Karpas-422 (cell line): ENCODE data around the gene NCKAP5. TPM values are rescaled to one million over a fixed set of nuclear protein-coding genes. Genes with fewer than 3 reads are reported as not detected.

Source experiments
- DNase-seq: peaks from one replicate; pipeline ENCODE4 v3.0.0-alpha.2; 2015
- H2AFZ ChIP-seq: fragments of 200-600 bp; sonication (generic); 2 replicates; pipeline ENCODE4 v1.6.1; 2014; ENCODE audit warnings: antibody characterized with exemption, low read length, mixed read lengths
- H3K27ac ChIP-seq: fragments of 200-600 bp; sonication (generic); 2 replicates; pipeline ENCODE4 v1.5.1; 2014; ENCODE audit warnings: mild to moderate bottlenecking, low read length, moderate library complexity
- H3K27me3 ChIP-seq: fragments of 200-600 bp; sonication (generic); 2 replicates; pipeline ENCODE4 v1.6.1; 2014; ENCODE audit warnings: low read length, mixed read lengths
- H3K36me3 ChIP-seq: fragments of 200-600 bp; sonication (generic); 2 replicates; pipeline ENCODE4 v1.6.1; 2014; ENCODE audit warnings: low read length, mixed read lengths; ENCODE audit not compliant: insufficient read depth
- H3K4me1 ChIP-seq: fragments of 200-600 bp; sonication (generic); 2 replicates; pipeline ENCODE4 v1.6.1; 2014; ENCODE audit warnings: mild to moderate bottlenecking, low read length, mixed read lengths
- H3K4me2 ChIP-seq: fragments of 200-600 bp; sonication (generic); 2 replicates; pipeline ENCODE4 v1.6.1; 2014; ENCODE audit warnings: low read length, low read depth, mild to moderate bottlenecking; ENCODE audit not compliant: poor library complexity, severe bottlenecking
- H3K4me3 ChIP-seq: fragments of 200-600 bp; sonication (generic); 2 replicates; pipeline ENCODE4 v1.5.1; 2014; ENCODE audit warnings: mild to moderate bottlenecking, antibody characterized with exemption, low read length, mixed read lengths
- H3K79me2 ChIP-seq: fragments of 200-600 bp; sonication (generic); 2 replicates; pipeline ENCODE4 v1.6.1; 2014; ENCODE audit warnings: mild to moderate bottlenecking, low read length, mixed read lengths
- H3K9ac ChIP-seq: fragments of 200-600 bp; sonication (generic); 2 replicates; pipeline ENCODE4 v1.6.0; 2014; ENCODE audit warnings: low read length
- H3K9me2 ChIP-seq: fragments of 200-600 bp; sonication (generic), shearing (Covaris generic); replicated peaks from 2 replicates; pipeline ENCODE4 v1.6.0; 2014; ENCODE audit warnings: mild to moderate bottlenecking, low read length, moderate library complexity; ENCODE audit not compliant: insufficient read depth
- H3K9me3 ChIP-seq: fragments of 300-700, 200-600 bp; sonication (generic); 2 replicates; pipeline ENCODE4 v1.6.1; 2014; ENCODE audit warnings: low read length, mixed read lengths
- H4K20me1 ChIP-seq: fragments of 200-600 bp; sonication (generic); 2 replicates; pipeline ENCODE4 v1.6.1; 2014; ENCODE audit warnings: mild to moderate bottlenecking, antibody characterized with exemption, low read length, low read depth; ENCODE audit not compliant: insufficient read depth
- total RNA-seq: library from RNA; depleted of rRNA; stranded (reverse); fragments of >200 nt; shearing (Covaris generic); gene quantifications from 2 replicates; pipeline ENCODE4 v1.2.3, GENCODE V29; 2014; ENCODE audit warnings: low replicate concordance

Gene NCKAP5
- total RNA-seq, 1 experiment from 2014 or later, result not detected

DNA sequence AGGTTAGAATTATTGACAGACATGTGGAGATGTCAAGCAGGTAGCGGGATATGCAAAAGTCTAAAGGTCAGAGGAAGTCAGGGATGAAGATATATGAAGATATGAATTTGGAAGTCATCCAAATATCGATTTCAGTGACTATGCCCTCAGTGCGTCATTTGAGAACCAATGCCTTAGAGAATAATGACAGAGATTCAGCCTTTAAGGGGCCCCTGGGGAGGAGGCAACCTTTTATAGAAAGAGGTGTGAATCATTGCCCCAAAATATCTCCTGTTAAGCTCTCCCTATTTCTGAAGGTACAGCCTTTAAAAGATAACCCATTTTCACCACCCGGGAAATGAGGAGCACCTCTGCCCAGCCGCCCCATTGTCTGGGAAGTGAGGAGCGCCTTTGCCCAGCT, 223.4 kb downstream of the NCKAP5 start:
- Histone ChIP-seq H3K9me3 (no peaks in the 10 kb centered on the region), H2AFZ (no peak overlapping the region), H3K79me2 (no peaks in the 10 kb centered on the region), H3K4me1 (peaks cover 7% of the 10 kb centered on the region), H3K9me2 (no peaks in the 10 kb centered on the region), H4K20me1 (no peaks in the 10 kb centered on the region), H3K36me3 (no peaks in the 10 kb centered on the region), H3K4me3 (no peak overlapping the region), H3K9ac (no peak overlapping the region), H3K4me2 (no peak overlapping the region), H3K27me3 (no peaks in the 10 kb centered on the region), H3K27ac (no peak overlapping the region)
- DNase-seq, result no peak

DNA sequence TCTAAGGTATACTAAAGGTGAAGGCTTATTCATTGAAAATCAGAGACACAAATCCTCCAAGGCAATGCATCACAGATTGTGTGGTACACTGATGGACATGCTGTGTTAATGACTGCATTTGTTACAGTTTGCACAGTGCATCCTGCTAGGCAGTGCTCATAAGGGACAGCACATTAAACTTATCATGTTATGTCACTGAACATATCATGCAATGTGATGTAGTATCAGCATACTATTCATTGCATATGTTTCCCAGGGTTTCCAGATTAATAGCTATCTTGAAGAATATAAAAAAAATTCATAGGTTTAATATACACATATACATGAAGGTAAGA, 225.3 kb downstream of the NCKAP5 start:
- DNase-seq, result no peak
- H3K9me3 ChIP-seq, result no peaks in the 10 kb centered on the region
- no peak overlapping the region for H3K9ac ChIP-seq
- no peak overlapping the region for H3K4me3 ChIP-seq
- no peaks in the 10 kb centered on the region for H3K9me2 ChIP-seq
- peaks cover 7% of the 10 kb centered on the region for H3K4me1 ChIP-seq
- no peaks in the 10 kb centered on the region for H3K27me3 ChIP-seq
- no peak overlapping the region for H3K4me2 ChIP-seq
- no peaks in the 10 kb centered on the region for H3K79me2 ChIP-seq
- no peak overlapping the region for H3K27ac ChIP-seq
- no peaks in the 10 kb centered on the region for H4K20me1 ChIP-seq
- H3K36me3 ChIP-seq, result no peaks in the 10 kb centered on the region
- H2AFZ ChIP-seq, result no peak overlapping the region

DNA sequence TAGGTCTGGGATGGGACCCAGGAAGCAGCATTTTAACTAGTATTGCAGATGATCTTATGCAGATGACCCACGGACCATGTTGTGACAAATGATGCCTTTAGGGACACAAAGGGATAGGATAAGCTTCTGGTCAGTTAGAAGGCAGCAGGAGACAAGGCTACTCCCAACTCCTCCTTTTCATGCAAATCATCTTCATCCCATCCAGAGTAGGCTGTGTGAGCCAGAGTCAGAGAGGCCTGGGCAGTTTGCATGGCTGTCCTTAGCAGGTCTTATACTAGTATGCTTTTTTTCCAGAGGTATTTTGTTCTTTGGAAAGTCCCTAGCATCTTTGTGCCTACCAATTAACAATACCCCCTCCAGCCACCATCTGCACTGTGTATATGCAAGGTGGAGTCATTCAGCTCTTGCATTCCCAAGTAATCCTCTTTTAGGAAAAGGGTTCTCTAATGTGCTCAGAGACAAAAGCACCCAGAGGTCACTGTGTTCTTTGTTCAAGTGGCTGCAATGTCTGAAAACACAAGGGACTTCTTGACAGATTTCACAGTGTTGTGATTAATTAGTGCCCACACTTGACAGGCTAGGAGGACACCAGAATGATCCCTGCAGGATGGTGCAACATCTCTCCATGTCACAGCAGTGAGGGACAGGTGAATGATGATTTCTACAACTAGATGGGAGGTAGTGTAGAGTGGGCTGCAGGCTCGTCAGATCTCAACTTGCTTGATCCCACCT, 225.8 kb downstream of the NCKAP5 start:
- H3K4me2 ChIP-seq, result no peak overlapping the region
- H3K27me3 ChIP-seq, result no peaks in the 10 kb centered on the region
- no peaks in the 10 kb centered on the region for H3K9me3 ChIP-seq
- H3K9me2 ChIP-seq, result no peaks in the 10 kb centered on the region
- H3K79me2 ChIP-seq, result no peaks in the 10 kb centered on the region
- no peak for DNase-seq
- H3K27ac ChIP-seq, result no peak overlapping the region
- no peaks in the 10 kb centered on the region for H3K36me3 ChIP-seq
- peaks cover 7% of the 10 kb centered on the region for H3K4me1 ChIP-seq
- no peaks in the 10 kb centered on the region for H4K20me1 ChIP-seq
- H2AFZ ChIP-seq, result no peak overlapping the region
- no peak overlapping the region for H3K9ac ChIP-seq
- no peak overlapping the region for H3K4me3 ChIP-seq

DNA sequence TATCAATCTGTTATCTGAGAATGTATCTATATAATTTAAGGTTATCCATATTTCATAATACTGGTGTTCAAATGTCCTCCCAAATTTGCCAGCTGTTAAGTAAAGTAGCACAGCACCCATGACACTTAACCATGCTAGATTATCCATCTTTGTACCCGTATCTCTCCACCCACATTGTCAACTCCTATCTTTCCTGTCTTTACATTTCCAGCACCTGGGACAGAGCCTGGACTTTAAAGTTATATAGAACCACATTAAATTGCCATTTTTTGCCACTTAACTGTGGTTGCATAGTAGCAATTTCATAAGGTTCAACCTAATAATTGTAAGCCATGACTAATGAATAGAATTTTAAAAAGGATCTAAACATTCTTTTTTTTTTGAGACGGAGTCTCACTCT, 226.7 kb downstream of the NCKAP5 start:
- Histone ChIP-seq H3K4me1 (peaks cover 7% of the 10 kb centered on the region), H3K36me3 (no peaks in the 10 kb centered on the region), H3K4me3 (no peak overlapping the region), H3K9me3 (no peaks in the 10 kb centered on the region), H3K27me3 (no peaks in the 10 kb centered on the region), H3K4me2 (no peak overlapping the region), H3K9ac (no peak overlapping the region), H3K79me2 (no peaks in the 10 kb centered on the region), H3K27ac (no peak overlapping the region), H4K20me1 (no peaks in the 10 kb centered on the region), H2AFZ (no peak overlapping the region), H3K9me2 (no peaks in the 10 kb centered on the region)
- no peak for DNase-seq

DNA sequence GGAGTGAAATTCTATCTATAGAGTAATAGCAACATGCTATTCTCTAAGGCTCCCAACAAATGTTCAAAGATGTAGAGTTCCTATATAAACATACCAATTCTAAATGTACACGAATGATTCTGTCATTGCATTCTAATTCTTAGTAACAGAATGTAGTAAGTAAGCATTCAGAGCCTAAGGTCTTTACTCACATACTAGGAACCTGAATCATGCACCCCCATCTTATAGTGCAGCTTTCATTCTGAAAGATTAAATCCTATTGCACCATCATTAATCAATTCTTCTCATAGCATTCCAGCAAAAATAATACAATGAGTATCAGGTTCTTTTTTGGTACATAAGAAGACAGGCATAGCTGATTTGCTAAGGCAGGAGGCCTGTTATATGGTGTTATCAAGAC, 230.0 kb downstream of the NCKAP5 start:
- H3K79me2 ChIP-seq, result no peaks in the 10 kb centered on the region
- no peak overlapping the region for H3K27ac ChIP-seq
- no peak overlapping the region for H3K4me3 ChIP-seq
- no peak overlapping the region for H2AFZ ChIP-seq
- no peak overlapping the region for H3K9ac ChIP-seq
- H3K4me2 ChIP-seq, result no peak overlapping the region
- no peak for DNase-seq
- H3K9me3 ChIP-seq, result no peaks in the 10 kb centered on the region
- no peaks in the 10 kb centered on the region for H3K27me3 ChIP-seq
- no peaks in the 10 kb centered on the region for H3K36me3 ChIP-seq
- no peaks in the 10 kb centered on the region for H3K4me1 ChIP-seq
- no peaks in the 10 kb centered on the region for H4K20me1 ChIP-seq
- no peaks in the 10 kb centered on the region for H3K9me2 ChIP-seq

DNA sequence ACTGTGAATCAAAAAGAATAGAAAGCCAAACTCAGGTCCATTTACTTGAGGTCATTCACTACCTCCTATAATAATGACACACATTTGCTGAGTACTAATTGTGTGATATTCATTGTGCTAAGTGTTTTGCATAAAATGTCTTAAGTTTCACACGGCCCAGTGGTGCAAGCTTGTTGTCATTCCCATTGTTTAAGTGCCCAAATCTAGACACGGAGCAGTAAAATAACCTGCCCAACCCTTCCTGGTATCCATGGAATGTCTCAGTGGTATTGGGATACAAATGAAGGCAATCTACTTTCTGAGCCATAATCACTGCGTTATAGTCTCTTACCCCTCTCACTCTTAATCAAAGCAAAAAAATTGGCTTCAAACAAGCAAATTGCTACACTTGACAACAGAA, 233.3 kb downstream of the NCKAP5 start:
- no peak overlapping the region for H3K4me3 ChIP-seq
- H3K4me1 ChIP-seq, result no peaks in the 10 kb centered on the region
- no peak overlapping the region for H3K4me2 ChIP-seq
- H3K79me2 ChIP-seq, result no peaks in the 10 kb centered on the region
- H2AFZ ChIP-seq, result no peak overlapping the region
- no peaks in the 10 kb centered on the region for H4K20me1 ChIP-seq
- H3K9me2 ChIP-seq, result no peaks in the 10 kb centered on the region
- H3K27ac ChIP-seq, result no peak overlapping the region
- H3K9me3 ChIP-seq, result no peaks in the 10 kb centered on the region
- no peak overlapping the region for H3K9ac ChIP-seq
- no peaks in the 10 kb centered on the region for H3K36me3 ChIP-seq
- no peaks in the 10 kb centered on the region for H3K27me3 ChIP-seq
- DNase-seq, result no peak

DNA sequence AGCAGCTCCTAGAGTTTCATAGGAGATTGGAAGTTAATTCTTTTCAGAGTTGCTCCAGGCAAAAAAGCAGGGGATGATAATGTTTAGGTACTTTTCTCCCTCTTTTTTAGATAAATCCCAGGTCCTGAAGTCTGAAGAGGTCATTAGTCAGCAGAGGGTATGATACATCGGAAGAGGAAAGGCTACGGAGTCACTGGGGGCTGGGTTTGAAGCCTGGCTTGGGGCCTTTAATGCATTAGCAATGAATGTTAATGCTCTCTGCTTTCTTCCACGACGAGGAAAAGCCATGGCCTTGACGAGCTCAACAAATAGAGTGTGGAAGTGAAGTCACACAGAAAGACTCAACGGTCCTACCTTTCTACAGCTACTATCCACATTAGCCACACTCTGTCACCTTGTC, 235.1 kb downstream of the NCKAP5 start:
- Histone ChIP-seq H3K36me3 (no peaks in the 10 kb centered on the region), H3K4me2 (no peak overlapping the region)

DNA sequence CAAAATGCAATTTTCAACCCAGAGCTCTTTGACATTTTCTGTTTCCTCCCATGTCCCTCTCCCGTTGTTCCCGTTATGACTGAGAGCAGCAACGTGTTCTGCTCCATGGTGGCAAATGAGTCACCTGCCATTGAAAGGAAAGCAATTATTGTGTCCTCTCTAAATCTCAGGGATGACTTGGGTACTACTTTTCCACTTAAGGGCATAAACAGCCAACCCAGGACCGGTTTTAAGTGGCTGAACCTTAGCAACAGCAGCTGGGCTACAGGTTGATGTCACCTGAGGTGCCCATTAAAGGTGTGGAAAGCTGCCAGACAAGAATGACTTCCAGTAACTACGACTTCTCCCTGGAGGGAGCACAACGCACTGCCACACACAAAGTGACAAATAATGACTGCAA, 236.8 kb downstream of the NCKAP5 start:
- Histone ChIP-seq H3K4me1 (no peaks in the 10 kb centered on the region), H3K27ac (no peak overlapping the region), H3K9ac (no peak overlapping the region), H3K36me3 (no peaks in the 10 kb centered on the region), H3K4me3 (no peak overlapping the region), H3K9me2 (no peaks in the 10 kb centered on the region), H2AFZ (no peak overlapping the region), H3K4me2 (no peak overlapping the region), H3K9me3 (no peaks in the 10 kb centered on the region), H3K79me2 (no peaks in the 10 kb centered on the region), H3K27me3 (no peaks in the 10 kb centered on the region), H4K20me1 (no peaks in the 10 kb centered on the region)
- DNase-seq, result no peak

More for the DNA sequence above, 235.1 kb downstream of the NCKAP5 start:
- Histone ChIP-seq H3K4me3 (no peak overlapping the region), H3K27me3 (no peaks in the 10 kb centered on the region), H2AFZ (no peak overlapping the region), H3K79me2 (no peaks in the 10 kb centered on the region), H3K9ac (no peak overlapping the region), H3K27ac (no peak overlapping the region), H3K4me1 (no peaks in the 10 kb centered on the region), H4K20me1 (no peaks in the 10 kb centered on the region), H3K9me3 (no peaks in the 10 kb centered on the region), H3K9me2 (no peaks in the 10 kb centered on the region)
- no peak for DNase-seq
